Breast epithelium (tissue), 4 donors: ENCODE measurements around the gene KRT6A. TPM values are rescaled to one million over a fixed set of nuclear protein-coding genes. Genes with fewer than 3 reads are reported as not detected.

Source experiments
- DNase-seq, 2 donors: peaks; one replicate each; pipeline ENCODE4 v3.0.0-alpha.2; 2019; ENCODE audit warnings: low spot score in 2 of 2
- H3K27ac ChIP-seq, 2 donors: fragments of 200-600 bp; sonication (generic) in 1 of 2; one replicate each; pipeline ENCODE4 v1.5.1; 2016 to 2019; ENCODE audit warnings: mild to moderate bottlenecking in 1 of 2
- H3K27me3 ChIP-seq, 2 donors: fragments of 200-600 bp; sonication (generic) in 1 of 2; one replicate each; pipeline versions ENCODE4 v1.5.1 to v1.6.0; 2017 to 2019; ENCODE audit warnings: control low read depth in 1 of 2, mild to moderate bottlenecking in 1 of 2
- H3K36me3 ChIP-seq: fragments of 200-600 bp; one replicate; pipeline ENCODE4 v1.5.1; 2019
- H3K4me1 ChIP-seq, 2 donors: fragments of 200-600 bp; sonication (generic); one replicate each; pipeline ENCODE4 v1.5.1; 2016 to 2019; ENCODE audit warnings: control low read depth in 1 of 2
- H3K4me3 ChIP-seq, 3 donors: fragments of 200-600 bp; sonication (generic); 1 replicate in 2 of 3; 2 replicates in 1 of 3; pipeline ENCODE4 v1.5.1; 2016 to 2019; ENCODE audit warnings: mild to moderate bottlenecking in 3 of 3, moderate library complexity in 2 of 3
- H3K9me3 ChIP-seq, 2 donors: fragments of 200-600 bp; sonication (generic) in 1 of 2; one replicate each; pipeline ENCODE4 v1.5.1; 2016 to 2019; ENCODE audit warnings: control low read depth in 1 of 2
- CTCF ChIP-seq, 3 donors: fragments of 450-650 bp; IDR thresholded peaks; one replicate each; pipeline ENCODE4 v1.5.1; 2016 to 2017; ENCODE audit warnings: antibody characterized with exemption in 3 of 3, mild to moderate bottlenecking in 3 of 3, moderate library complexity in 3 of 3
- POLR2A ChIP-seq: fragments of 450-650 bp; IDR thresholded peaks from one replicate; pipeline ENCODE4 v1.6.1; 2016; ENCODE audit warnings: antibody characterized with exemption, mild to moderate bottlenecking, moderate library complexity
- POLR2AphosphoS5 ChIP-seq, 3 donors: sonication (generic); formaldehyde crosslinking; IDR thresholded peaks; one replicate each; pipeline ENCODE4 v1.6.1; 2017; ENCODE audit warnings: antibody characterized with exemption in 3 of 3
- intact Hi-C: fragments of 100-400 bp; cut with DNase I; formaldehyde crosslinking; loops from one replicate; pipeline ENCODE4 v1.15.1; 2023; ENCODE audit warnings: low total_unique reads
- total RNA-seq, 3 donors: library from RNA; depleted of rRNA; stranded (reverse); fragments of >200 nt; gene quantifications; one replicate each; pipeline ENCODE4 v1.1.0, GENCODE V29; 2016

The KRT6A gene
- total RNA-seq, 3 donors from 2014 or later, result 0.33 to 3.1 TPM; not detected in 1

- Histone ChIP-seq H3K27me3 (no peaks in the 10 kb centered on the region), H3K4me3 (no peak overlapping the region), H3K4me1 (peaks cover 0 to 5% of the 10 kb centered on the region in 2 donors), H3K9me3 (no peaks in the 10 kb centered on the region), H3K27ac (no peak overlapping the region), H3K36me3 (no peaks in the 10 kb centered on the region)
- TF ChIP-seq CTCF (IDR thresholded peaks at IDR 0.05), result no peak
- no peak for TF ChIP-seq POLR2AphosphoS5 (IDR thresholded peaks at IDR 0.05)
- no peak for TF ChIP-seq POLR2A
- peak in 1 of 2 donors; percentile 38 for DNase-seq
- intact Hi-C loops, result no loop called here
These were observed 39.6 kb upstream of the KRT6A start for GRCh38 chr12:52532636-52533035.

- no peak for DNase-seq
- TF ChIP-seq POLR2A, result no peak
- no peak for TF ChIP-seq CTCF (IDR thresholded peaks at IDR 0.05)
- no peak for TF ChIP-seq POLR2AphosphoS5 (IDR thresholded peaks at IDR 0.05)
- Histone ChIP-seq H3K36me3 (no peaks in the 10 kb centered on the region), H3K4me1 (peaks cover 0 to 5% of the 10 kb centered on the region in 2 donors), H3K27ac (no peak overlapping the region), H3K27me3 (no peaks in the 10 kb centered on the region), H3K4me3 (no peak overlapping the region), H3K9me3 (no peaks in the 10 kb centered on the region)
- intact Hi-C loops, result no loop called here
These were observed 38.7 kb upstream of the KRT6A start for GRCh38 chr12:52531566-52532300.

DNA sequence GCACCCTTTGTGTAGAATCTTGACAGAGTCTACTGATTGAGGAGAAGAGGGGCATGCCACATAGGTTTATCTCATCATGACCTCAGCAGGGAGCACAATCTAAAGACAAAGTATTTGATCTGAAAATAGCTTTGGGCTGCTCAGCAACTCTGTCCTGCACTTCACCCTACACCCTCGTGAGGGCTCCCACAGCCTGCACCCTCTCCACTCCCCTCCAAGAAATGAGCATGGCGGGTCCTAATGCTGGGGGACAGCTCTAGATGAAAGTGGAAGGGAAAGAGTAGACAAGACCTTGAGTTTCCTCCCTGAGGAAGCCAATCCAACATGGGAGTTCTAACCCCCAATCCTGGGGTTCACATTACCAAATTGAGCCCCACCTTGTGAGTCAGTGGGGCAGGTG is 37.8 kb upstream of the KRT6A start:
- Histone ChIP-seq H3K9me3 (no peaks in the 10 kb centered on the region), H3K4me1 (peaks cover 0 to 5% of the 10 kb centered on the region in 2 donors), H3K27me3 (no peaks in the 10 kb centered on the region), H3K27ac (no peak overlapping the region), H3K4me3 (no peak overlapping the region), H3K36me3 (no peaks in the 10 kb centered on the region)
- TF ChIP-seq CTCF (IDR thresholded peaks at IDR 0.05), result no peak
- TF ChIP-seq POLR2AphosphoS5 (IDR thresholded peaks at IDR 0.05), result no peak
- TF ChIP-seq POLR2A, result no peak
- no peak for DNase-seq
- intact Hi-C loops, result no loop called here

DNA sequence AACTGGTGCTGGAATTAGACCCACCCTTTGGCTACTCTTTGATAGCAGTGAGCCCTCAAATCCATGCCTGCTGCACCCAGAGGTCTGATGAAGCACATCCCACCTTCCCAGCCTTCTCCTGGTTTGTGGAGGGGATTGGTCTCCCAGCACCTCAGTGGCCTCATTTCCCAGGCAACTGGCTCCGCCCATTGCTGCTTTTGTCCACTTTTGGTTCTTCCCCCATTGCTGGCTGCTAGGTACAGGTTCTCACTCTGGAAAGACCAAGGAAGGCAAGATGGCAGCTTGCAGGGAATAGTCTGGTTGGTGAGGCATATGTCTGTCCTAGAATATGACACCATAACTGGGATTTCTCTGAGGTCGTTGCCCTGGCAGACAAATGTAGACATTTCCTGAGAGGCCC is 37.3 kb upstream of the KRT6A start:
- no peak for DNase-seq
- peaks cover 0 to 5% of the 10 kb centered on the region in 2 donors for H3K4me1 ChIP-seq
- no peak for TF ChIP-seq POLR2A
- no peak for TF ChIP-seq CTCF (IDR thresholded peaks at IDR 0.05)
- TF ChIP-seq POLR2AphosphoS5 (IDR thresholded peaks at IDR 0.05), result no peak
- peak overlapping the region; percentile 26 to 77 for H3K27ac ChIP-seq
- intact Hi-C loops, result no loop called here
- H3K36me3 ChIP-seq, result no peaks in the 10 kb centered on the region
- no peak overlapping the region for H3K4me3 ChIP-seq
- no peaks in the 10 kb centered on the region for H3K27me3 ChIP-seq
- H3K9me3 ChIP-seq, result no peaks in the 10 kb centered on the region

DNA sequence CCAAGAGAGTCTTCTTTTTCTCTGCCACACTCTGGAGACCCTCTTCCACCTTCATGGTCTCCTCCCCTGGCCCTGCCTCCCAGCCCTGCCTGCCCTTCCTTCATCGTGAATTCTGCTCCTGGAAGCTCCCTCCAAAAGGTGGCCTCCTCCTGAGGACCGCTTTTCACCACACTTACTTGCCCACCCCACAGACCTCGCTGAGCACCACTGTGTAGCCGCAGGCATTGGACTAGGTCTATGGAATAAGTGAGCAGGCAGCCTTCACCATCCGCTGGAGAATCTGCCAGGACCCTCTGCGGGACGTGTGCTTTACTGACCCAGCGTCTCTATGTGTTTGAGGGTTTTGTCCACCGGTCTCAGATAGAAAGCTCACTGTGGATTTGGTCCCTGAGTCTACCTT is 36.8 kb upstream of the KRT6A start:
- Histone ChIP-seq H3K9me3 (no peaks in the 10 kb centered on the region), H3K4me3 (no peak overlapping the region), H3K4me1 (peaks cover 0 to 5% of the 10 kb centered on the region in 2 donors), H3K36me3 (no peaks in the 10 kb centered on the region), H3K27ac (peak overlapping the region; percentile 77 to 89), H3K27me3 (no peaks in the 10 kb centered on the region)
- DNase-seq, result no peak
- TF ChIP-seq POLR2A (no peak), CTCF (IDR thresholded peaks at IDR 0.05) (no peak), POLR2AphosphoS5 (IDR thresholded peaks at IDR 0.05) (no peak)
- intact Hi-C loops, result no loop called here
